K562 (cell line): Measurements from ENCODE around the gene NTM. TPM values are rescaled to one million over a fixed set of nuclear protein-coding genes. Genes with fewer than 3 reads are reported as not detected.

Experiments used
- ATAC-seq: fragments of 200-7000 bp; cut with Tn5 transposase; 3 replicates; pipeline ENCODE4 v1.9.1; 2020; ENCODE audit warnings: moderate library complexity
- BruUV-seq: library from RNA; stranded (reverse); fragments of 400-500 nt; replicated peaks from 2 replicates; lab custom pipeline; 2021; lab: Mats Ljungman, UMichigan
- CTCF ChIA-PET: fragments of 300-600 bp; formaldehyde crosslinking; extraction: SDS; loops from one replicate; lab custom pipeline; 2021; ENCODE audit warnings: low intra/inter-chr PET ratio; lab: Yijun Ruan, JAX
- POLR2A ChIA-PET: fragments of 300-600, 350-650 bp; sonication (Branson Sonifier 250); formaldehyde crosslinking; extraction: SDS; loops from one replicate; lab custom pipeline; 2021; ENCODE audit warnings: antibody characterized with exemption, inconsistent platforms; lab: Yijun Ruan, JAX
- DNase-seq, 4 experiments: peaks; one replicate each; pipeline versions ENCODE4 v3.0.0 to v3.0.0-alpha.2; 2011 to 2018; ENCODE audit warnings: low spot score in 3 of 4, mixed read lengths in 3 of 4; ENCODE audit errors: extremely low read depth in 1 of 4
- FAIRE-seq: peaks from 2 replicates; lab custom pipeline; 2011; peaks lifted over from hg19 to GRCh38; lab: Jason Lieb, UNC
- H2AFZ ChIP-seq: 2 replicates; pipeline ENCODE4 v1.6.0; 2011; ENCODE audit warnings: low read depth, low read length, control low read depth, inconsistent platforms
- H3K27ac ChIP-seq: fragments of 200-600 bp; 3 replicates; pipeline ENCODE4 v1.8.0; 2011; ENCODE audit warnings: low read depth, mild to moderate bottlenecking, control low read depth, inconsistent platforms, low read length, moderate library complexity, mixed read lengths; ENCODE audit errors: extremely low read depth
- H3K27me3 ChIP-seq, 2 experiments: fragments of 300-600 bp in 1 of 2; 2 replicates in 1 of 2; 3 replicates in 1 of 2; pipeline versions ENCODE4 v1.6.0 to v1.8.0; 2011; ENCODE audit warnings: inconsistent platforms in 2 of 2, low read length in 2 of 2, mild to moderate bottlenecking in 1 of 2, mixed read lengths in 1 of 2, moderate library complexity in 1 of 2; ENCODE audit not compliant: control insufficient read depth in 2 of 2, insufficient read depth in 2 of 2
- H3K36me3 ChIP-seq: fragments of 300-600 bp; 3 replicates; pipeline ENCODE4 v1.8.0; 2011; ENCODE audit warnings: mild to moderate bottlenecking, low read length, inconsistent platforms; ENCODE audit not compliant: control insufficient read depth, insufficient read depth
- H3K4me1 ChIP-seq, 2 experiments: fragments of 200-600 bp in 1 of 2; replicated peaks in 1 of 2; 2 replicates in 1 of 2; 3 replicates in 1 of 2; pipeline versions ENCODE4 v1.5.1 to v1.8.0; 2011; ENCODE audit warnings: inconsistent platforms in 2 of 2, low read length in 2 of 2, mild to moderate bottlenecking in 1 of 2, mixed read lengths in 1 of 2, moderate library complexity in 1 of 2; ENCODE audit not compliant: control insufficient read depth in 2 of 2, insufficient read depth in 2 of 2
- H3K4me2 ChIP-seq: 2 replicates; pipeline ENCODE4 v1.6.1; 2011; ENCODE audit warnings: low read length, control low read depth, inconsistent platforms, mixed read lengths; ENCODE audit not compliant: insufficient read depth
- H3K4me3 ChIP-seq: fragments of 200-600 bp; sonication (generic), shearing (Covaris generic); 2 replicates; pipeline ENCODE4 v1.5.1; 2016; ENCODE audit warnings: control low read depth, inconsistent platforms
- H3K79me2 ChIP-seq: fragments of 200-600 bp; 3 replicates; pipeline ENCODE4 v1.8.0; 2011; ENCODE audit warnings: low read length, inconsistent platforms; ENCODE audit not compliant: control insufficient read depth, insufficient read depth
- H3K9ac ChIP-seq, 2 experiments: 2 replicates each; pipeline versions ENCODE4 v1.6.0 to v1.6.1; 2011; ENCODE audit warnings: low read depth in 2 of 2, low read length in 2 of 2, control low read depth in 1 of 2, inconsistent platforms in 1 of 2, mild to moderate bottlenecking in 1 of 2, mixed read lengths in 1 of 2; ENCODE audit not compliant: insufficient read depth in 1 of 2
- H3K9me1 ChIP-seq: one replicate; pipeline ENCODE4 v1.6.0; 2011; ENCODE audit warnings: inconsistent platforms, mild to moderate bottlenecking, low read length, moderate library complexity; ENCODE audit not compliant: control insufficient read depth, insufficient read depth
- H3K9me3 ChIP-seq: replicated peaks from 2 replicates; pipeline ENCODE4 v1.5.1; 2011; ENCODE audit warnings: low read depth, low read length, inconsistent platforms; ENCODE audit not compliant: control insufficient read depth, insufficient read depth
- H4K20me1 ChIP-seq: replicated peaks from 2 replicates; pipeline ENCODE4 v1.6.1; 2011; ENCODE audit warnings: low read length, inconsistent platforms, mixed read lengths; ENCODE audit not compliant: control insufficient read depth, insufficient read depth
- HIVEP1 ChIP-seq: fragments of 250-450 bp; sonication (Bioruptor Pico); IDR thresholded peaks from 2 replicates; pipeline ENCODE4 v1.4.0; 2020; ENCODE audit warnings: mild to moderate bottlenecking
- MCM7 ChIP-seq, 2 experiments: fragments of 450-650 bp; IDR thresholded peaks; 2 replicates each; pipeline ENCODE4 v1.6.1; 2016 to 2018
- NELFE ChIP-seq: IDR thresholded peaks from 2 replicates; pipeline ENCODE4 v1.6.1; 2011; ENCODE audit warnings: mild to moderate bottlenecking; ENCODE audit not compliant: insufficient read depth, insufficient read length
- NFE2L1 ChIP-seq: fragments of 450-650 bp; IDR thresholded peaks from 2 replicates; pipeline ENCODE4 v1.6.1; 2016; ENCODE audit warnings: missing genetic modification characterization, low read depth, mild to moderate bottlenecking, missing compliant biosample characterization, moderate library complexity, borderline replicate concordance
- PRMT5 ChIP-seq: sonication (generic); formaldehyde crosslinking; IDR thresholded peaks from 2 replicates; pipeline ENCODE4 v1.5.0; 2020; ENCODE audit warnings: missing genetic modification reagents
- PRPF4 ChIP-seq: fragments of 200-400 bp; formaldehyde crosslinking; IDR thresholded peaks from one replicate; pipeline ENCODE4 v1.6.1; 2017; ENCODE audit warnings: low read length, low read depth, mild to moderate bottlenecking; ENCODE audit not compliant: insufficient read depth, poor library complexity, severe bottlenecking
- RFX7 ChIP-seq: fragments of 250-450 bp; sonication (Bioruptor Pico); IDR thresholded peaks from 2 replicates; pipeline ENCODE4 v1.5.1; 2021; ENCODE audit warnings: mild to moderate bottlenecking
- SAP30 ChIP-seq: fragments of 200-600 bp; sonication (generic); IDR thresholded peaks from 2 replicates; pipeline ENCODE4 v1.6.1; 2012; ENCODE audit warnings: borderline replicate concordance, low read depth, mild to moderate bottlenecking, moderate library complexity, low read length, control low read depth, inconsistent platforms; ENCODE audit not compliant: insufficient read depth, poor library complexity, severe bottlenecking
- TRIM28 ChIP-seq: fragments of 450-650 bp; IDR thresholded peaks from 2 replicates; pipeline ENCODE4 v1.6.1; 2017
- ZFPM2 ChIP-seq: fragments of 250-450 bp; sonication (Bioruptor Pico); IDR thresholded peaks from 2 replicates; pipeline ENCODE4 v1.5.1; 2022; ENCODE audit warnings: mild to moderate bottlenecking
- ZNF24 ChIP-seq: fragments of 450-650 bp; IDR thresholded peaks from 2 replicates; pipeline ENCODE4 v1.6.1; 2016
- WGBS: fragments of 100-300 bp; shearing (Covaris generic); methylation state at CpG from one replicate; pipeline ENCODE4 v1.1.6; 2016; ENCODE audit warnings: low coverage, mixed read lengths; ENCODE audit not compliant: insufficient coverage; ENCODE audit errors: missing lambda C conversion rate; 5-methylcytosine and 5-hydroxymethylcytosine counted together
- in situ Hi-C: fragments of 300-500 bp; cut with MboI; formaldehyde crosslinking; loops from 4 replicates; pipeline ENCODE4 v1.15.0; 2018; ENCODE audit warnings: inconsistent platforms, mixed read lengths
- intact Hi-C: fragments of 100-400 bp; cut with micrococcal nuclease; formaldehyde crosslinking; loops from 2 replicates; pipeline ENCODE4 v1.14.2; 2022
- polyA plus RNA-seq, 8 experiments: library from polyadenylated mRNA; depleted of rRNA in 4 of 8; stranded (reverse) in 5 of 8; unstranded in 3 of 8; fragments of >200 nt; fragmentation: Nextera tagmentation in 2 of 8; fragmentation: Illumina TruSeq in 1 of 8; extraction: Ambion mirVana in 2 of 8; extraction: Trizol in 1 of 8; gene quantifications; 2 replicates each; pipeline versions ENCODE4 v1.2.1 to v1.2.3, GENCODE V29; 2011 to 2014; ENCODE audit warnings: inconsistent platforms in 1 of 8, missing spikeins in 1 of 8
- total RNA-seq, 7 experiments: library from RNA; depleted of rRNA in 6 of 7; stranded (reverse); fragments of >200 nt in 6 of 7; fragmentation: Illumina TruSeq in 2 of 7; extraction: Trizol in 2 of 7; gene quantifications; 2 replicates each; pipeline versions ENCODE4 v1.2.1 to v1.2.3, GENCODE V29; 2011 to 2021; ENCODE audit warnings: low replicate concordance in 1 of 7
- TF ChIP-seq, protein P1 (sequence below): fragments of 450-650 bp; formaldehyde crosslinking; IDR thresholded peaks from 2 replicates; pipeline ENCODE4 v1.4.0; 2020; ENCODE audit warnings: mild to moderate bottlenecking, moderate library complexity
- TF ChIP-seq, protein P2 (sequence below): fragments of 250-450 bp; sonication (Bioruptor Pico); IDR thresholded peaks from 2 replicates; pipeline ENCODE4 v1.5.0; 2020; ENCODE audit warnings: mild to moderate bottlenecking, borderline replicate concordance

Gene NTM
- total and polyA plus RNA-seq, 9 of the 15 experiments (the other 6 are each of a cell fraction or from before 2014, with no cell fraction given): not detected

DNA sequence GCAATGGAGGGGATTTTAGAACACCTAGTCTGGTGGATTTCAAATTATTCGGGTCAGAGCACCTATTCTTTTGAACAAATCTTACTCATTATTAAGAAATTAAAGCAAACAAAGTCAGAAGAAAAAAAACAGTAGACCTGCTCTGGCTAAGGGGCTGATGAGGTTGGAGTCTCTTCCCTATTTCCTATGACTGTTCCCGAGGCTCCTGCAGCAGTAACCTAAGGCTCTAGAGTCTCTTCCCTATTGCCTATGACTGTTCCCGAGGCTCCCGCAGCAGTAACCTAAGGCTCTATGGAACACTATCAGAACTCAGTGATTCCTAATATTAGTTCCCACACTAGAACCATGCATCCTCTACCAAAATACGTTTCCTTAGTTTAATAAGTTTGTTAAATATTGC lies 607.9 kb downstream of the NTM start:
- FAIRE-seq (no peak), ATAC-seq (no peak), DNase-seq (no peak)
- Histone ChIP-seq H3K27ac (no peak overlapping the region), H3K9me3 (no peaks in the 10 kb centered on the region), H3K4me3 (no peak overlapping the region), H2AFZ (no peak overlapping the region), H4K20me1 (no peaks in the 10 kb centered on the region), H3K27me3 (no peaks in the 10 kb centered on the region), H3K4me2 (no peak overlapping the region), H3K79me2 (no peaks in the 10 kb centered on the region), H3K9ac (no peak overlapping the region), H3K36me3 (no peaks in the 10 kb centered on the region), H3K9me1 (no peaks in the 10 kb centered on the region), H3K4me1 (no peaks in the 10 kb centered on the region)
- CTCF ChIA-PET: no interaction called here
- 0% methylated on average over 5 of the region's 5 CpGs for WGBS
- TF ChIP-seq SAP30 (no peak), MCM7 (IDR thresholded peaks at IDR 0.05) (no peak), ZNF24 (no peak), HIVEP1 (no peak), ZFPM2 (no peak), TRIM28 (no peak), RFX7 (no peak), NFE2L1 (no peak), NELFE (no peak), PRPF4 (no peak), PRMT5 (CRISPR knock-in tag) (no peak)
- TF ChIP-seq, protein P1, sequence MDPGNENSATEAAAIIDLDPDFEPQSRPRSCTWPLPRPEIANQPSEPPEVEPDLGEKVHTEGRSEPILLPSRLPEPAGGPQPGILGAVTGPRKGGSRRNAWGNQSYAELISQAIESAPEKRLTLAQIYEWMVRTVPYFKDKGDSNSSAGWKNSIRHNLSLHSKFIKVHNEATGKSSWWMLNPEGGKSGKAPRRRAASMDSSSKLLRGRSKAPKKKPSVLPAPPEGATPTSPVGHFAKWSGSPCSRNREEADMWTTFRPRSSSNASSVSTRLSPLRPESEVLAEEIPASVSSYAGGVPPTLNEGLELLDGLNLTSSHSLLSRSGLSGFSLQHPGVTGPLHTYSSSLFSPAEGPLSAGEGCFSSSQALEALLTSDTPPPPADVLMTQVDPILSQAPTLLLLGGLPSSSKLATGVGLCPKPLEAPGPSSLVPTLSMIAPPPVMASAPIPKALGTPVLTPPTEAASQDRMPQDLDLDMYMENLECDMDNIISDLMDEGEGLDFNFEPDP (CRISPR knock-in tag): no peak
- TF ChIP-seq, protein P2, sequence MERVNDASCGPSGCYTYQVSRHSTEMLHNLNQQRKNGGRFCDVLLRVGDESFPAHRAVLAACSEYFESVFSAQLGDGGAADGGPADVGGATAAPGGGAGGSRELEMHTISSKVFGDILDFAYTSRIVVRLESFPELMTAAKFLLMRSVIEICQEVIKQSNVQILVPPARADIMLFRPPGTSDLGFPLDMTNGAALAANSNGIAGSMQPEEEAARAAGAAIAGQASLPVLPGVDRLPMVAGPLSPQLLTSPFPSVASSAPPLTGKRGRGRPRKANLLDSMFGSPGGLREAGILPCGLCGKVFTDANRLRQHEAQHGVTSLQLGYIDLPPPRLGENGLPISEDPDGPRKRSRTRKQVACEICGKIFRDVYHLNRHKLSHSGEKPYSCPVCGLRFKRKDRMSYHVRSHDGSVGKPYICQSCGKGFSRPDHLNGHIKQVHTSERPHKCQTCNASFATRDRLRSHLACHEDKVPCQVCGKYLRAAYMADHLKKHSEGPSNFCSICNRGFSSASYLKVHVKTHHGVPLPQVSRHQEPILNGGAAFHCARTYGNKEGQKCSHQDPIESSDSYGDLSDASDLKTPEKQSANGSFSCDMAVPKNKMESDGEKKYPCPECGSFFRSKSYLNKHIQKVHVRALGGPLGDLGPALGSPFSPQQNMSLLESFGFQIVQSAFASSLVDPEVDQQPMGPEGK: no peak
- in situ Hi-C loops (no loop called here), intact Hi-C loops (no loop called here)
- BruUV-seq: no TSS peak
- POLR2A ChIA-PET: no interaction called here
